GM12873 (cell line): ENCODE data around the gene IFNB1.

ENCODE experiments used
- TF ChIP-seq, protein P1 (sequence below): IDR thresholded peaks from 2 replicates; pipeline ENCODE4 v1.5.1; 2012; ENCODE audit warnings: low read depth, mild to moderate bottlenecking, moderate library complexity, low read length, control low read depth; ENCODE audit not compliant: insufficient read depth; ENCODE audit errors: missing control alignments

The IFNB1 gene

DNA sequence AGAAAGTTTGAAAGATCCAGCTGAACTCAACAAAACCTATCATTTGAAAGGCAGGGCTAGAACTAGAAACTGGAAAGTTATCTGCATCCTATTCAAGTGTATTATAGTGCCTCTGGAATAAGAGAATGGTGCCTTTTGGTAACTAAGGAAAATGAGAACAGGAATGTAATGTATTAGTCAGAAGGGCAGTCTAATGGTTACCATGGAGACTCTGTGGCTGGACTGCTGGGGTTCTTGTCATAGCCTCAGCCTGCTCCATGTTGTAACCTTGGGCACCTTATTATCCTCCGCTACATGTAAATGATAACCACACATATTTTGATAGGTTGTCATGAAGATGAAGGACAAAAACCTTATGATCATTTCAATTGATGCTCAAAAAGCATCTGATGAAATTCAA, 24.6 kb upstream of the IFNB1 start:
- TF ChIP-seq, protein P1, sequence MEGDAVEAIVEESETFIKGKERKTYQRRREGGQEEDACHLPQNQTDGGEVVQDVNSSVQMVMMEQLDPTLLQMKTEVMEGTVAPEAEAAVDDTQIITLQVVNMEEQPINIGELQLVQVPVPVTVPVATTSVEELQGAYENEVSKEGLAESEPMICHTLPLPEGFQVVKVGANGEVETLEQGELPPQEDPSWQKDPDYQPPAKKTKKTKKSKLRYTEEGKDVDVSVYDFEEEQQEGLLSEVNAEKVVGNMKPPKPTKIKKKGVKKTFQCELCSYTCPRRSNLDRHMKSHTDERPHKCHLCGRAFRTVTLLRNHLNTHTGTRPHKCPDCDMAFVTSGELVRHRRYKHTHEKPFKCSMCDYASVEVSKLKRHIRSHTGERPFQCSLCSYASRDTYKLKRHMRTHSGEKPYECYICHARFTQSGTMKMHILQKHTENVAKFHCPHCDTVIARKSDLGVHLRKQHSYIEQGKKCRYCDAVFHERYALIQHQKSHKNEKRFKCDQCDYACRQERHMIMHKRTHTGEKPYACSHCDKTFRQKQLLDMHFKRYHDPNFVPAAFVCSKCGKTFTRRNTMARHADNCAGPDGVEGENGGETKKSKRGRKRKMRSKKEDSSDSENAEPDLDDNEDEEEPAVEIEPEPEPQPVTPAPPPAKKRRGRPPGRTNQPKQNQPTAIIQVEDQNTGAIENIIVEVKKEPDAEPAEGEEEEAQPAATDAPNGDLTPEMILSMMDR = no peak

DNA sequence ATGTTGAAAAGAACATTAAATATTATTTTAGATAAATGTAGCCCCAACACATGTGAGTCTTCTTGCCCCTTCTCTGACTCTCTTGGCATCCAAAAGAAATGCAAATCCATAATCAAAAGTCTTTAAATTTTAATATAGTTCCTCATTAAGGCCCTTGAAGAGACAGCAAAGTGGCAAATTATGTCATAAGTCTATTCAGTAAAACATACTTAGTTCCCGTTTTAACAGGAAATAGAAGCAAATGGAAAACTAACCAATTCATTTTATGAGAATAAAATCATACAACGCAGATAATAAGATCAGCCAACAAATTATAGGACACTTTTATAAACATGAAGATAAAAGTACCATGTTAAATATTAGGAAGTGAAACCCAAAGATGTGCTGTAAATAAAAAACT, 20.1 kb upstream of the IFNB1 start:
- TF ChIP-seq, protein P1 = no peak

DNA sequence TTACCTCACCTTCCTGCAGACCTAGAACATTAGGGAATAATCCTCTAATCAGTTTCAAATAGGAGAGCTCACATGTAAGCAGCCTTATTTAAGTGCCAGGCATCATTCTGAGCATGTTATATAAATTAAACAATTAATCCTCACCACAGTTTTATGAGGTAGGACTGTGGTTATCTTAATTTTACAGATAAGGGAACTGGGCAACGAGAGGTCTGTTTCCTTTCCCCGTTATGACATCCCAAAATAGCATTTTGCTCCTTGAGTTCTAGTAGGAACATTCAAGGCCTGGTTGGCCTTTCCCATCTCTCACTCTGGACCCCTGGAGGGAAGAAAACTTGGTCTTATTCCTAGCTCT, 19.1 kb upstream of the IFNB1 start:
- TF ChIP-seq, protein P1 = no peak

DNA sequence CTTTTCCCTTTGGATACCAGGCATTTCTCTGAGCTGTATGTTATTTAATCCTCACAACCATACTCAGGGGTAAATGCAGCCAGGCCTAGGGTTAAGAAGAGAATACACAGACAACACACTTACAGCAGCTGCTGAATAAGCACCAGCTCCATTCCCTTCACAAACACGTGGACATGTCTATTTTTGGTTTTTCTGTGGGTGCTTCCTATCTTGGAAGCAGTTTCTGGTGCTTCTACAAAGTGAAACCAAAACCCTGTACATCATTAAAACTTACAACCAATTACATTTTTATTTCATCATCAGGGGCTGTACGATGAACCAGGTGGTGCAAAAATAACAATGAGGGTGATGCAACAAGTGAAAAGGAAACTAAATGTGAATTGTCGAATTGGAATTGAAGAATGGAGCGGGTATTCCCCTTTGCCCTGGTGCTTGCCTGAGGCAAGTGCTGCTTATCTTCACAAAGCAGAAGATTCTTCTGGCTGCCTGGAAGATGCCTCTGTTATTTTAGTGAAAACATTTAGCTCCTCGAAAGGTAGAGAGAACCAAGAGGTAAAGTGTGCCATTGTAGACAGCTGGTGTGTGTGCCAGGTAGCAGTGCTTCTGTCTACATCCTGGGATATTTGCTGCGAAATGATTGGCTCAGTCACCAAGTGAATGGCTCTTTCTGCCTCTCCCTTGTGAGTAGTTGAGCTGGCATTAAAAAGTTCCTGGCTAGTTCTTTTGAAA, 18.6 kb upstream of the IFNB1 start:
- TF ChIP-seq, protein P1 = no peak

DNA sequence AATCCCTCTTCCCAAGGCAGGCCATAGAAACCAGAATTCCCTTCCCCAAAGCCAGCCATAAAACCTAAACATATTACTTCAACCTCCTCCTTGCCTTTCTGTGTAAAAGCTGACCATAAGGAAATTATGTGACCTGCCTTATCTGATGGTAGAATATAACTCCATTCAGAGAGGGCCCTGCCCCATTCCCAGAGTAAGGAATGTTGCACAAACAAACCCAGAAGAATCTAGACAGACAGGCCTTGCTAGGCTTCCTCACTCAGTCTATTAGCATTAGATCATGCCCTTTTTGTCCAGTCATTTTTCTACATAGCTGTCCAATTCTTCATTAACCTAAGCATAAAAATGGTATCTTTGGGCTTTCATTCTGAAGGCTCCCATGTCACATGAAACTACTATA, 17.8 kb upstream of the IFNB1 start:
- TF ChIP-seq, protein P1 = no peak

- TF ChIP-seq, protein P1 = no peak
These were observed 8.8 kb upstream of the IFNB1 start for GRCh38 chr9:21086538-21086937.

GRCh38 chr9:21085005-21085404, 7.3 kb upstream of the IFNB1 start:
- TF ChIP-seq, protein P1 = no peak
